ENCODE results near the gene DMRTA1.
"Not testable (repeated sequence)": the region's sequence is repeated elsewhere in the genome, so short reads cannot be mapped to it uniquely, and the experiment has no call there.

The DMRTA1 gene

GRCh38 chr9:22463205-22463604 lies 16.6 kb downstream of the DMRTA1 start:
- DNase-seq, result no peak

- DNase-seq, result no peak
These were observed 23.4 kb downstream of the DMRTA1 start for GRCh38 chr9:22469928-22470544.

GRCh38 chr9:22481566-22481965 lies 34.9 kb downstream of the DMRTA1 start:
- DNase-seq, result no peak

- DNase-seq, result no peak
These were observed 37.0 kb downstream of the DMRTA1 start for GRCh38 chr9:22483528-22484070.

GRCh38 chr9:22496197-22496596 lies 49.6 kb downstream of the DMRTA1 start:
- DNase-seq, result not testable (repeated sequence)

Data from CD4-positive, alpha-beta T cell treated with Interleukin-4 for 4 hours (primary cell).